ENCODE data around the gene HS2ST1.

The HS2ST1 gene

DNA sequence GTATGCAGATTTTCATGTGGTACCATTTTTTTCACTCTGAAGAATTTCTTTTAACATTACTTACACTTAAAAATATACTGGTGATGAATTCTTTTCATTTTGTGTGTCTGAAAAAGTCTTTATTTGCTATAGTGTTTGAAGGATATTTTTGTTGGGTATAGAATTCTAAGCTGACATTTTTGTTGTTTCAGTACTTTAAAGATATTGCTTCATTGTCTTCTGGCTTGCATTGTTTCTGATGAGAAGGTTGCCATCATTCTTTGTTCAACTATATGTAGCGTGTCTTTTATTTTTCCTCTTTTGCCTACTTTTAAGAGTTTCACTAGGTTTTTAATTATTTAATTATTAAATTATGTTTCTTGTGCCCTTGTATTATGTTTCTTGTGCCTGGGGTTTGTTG, 8.0 kb downstream of the HS2ST1 start:
- no peak for DNase-seq (ENCODE audit: low read depth)
- H3K4me3 ChIP-seq (ENCODE audit: low read depth, low read length), result no peak overlapping the region

DNA sequence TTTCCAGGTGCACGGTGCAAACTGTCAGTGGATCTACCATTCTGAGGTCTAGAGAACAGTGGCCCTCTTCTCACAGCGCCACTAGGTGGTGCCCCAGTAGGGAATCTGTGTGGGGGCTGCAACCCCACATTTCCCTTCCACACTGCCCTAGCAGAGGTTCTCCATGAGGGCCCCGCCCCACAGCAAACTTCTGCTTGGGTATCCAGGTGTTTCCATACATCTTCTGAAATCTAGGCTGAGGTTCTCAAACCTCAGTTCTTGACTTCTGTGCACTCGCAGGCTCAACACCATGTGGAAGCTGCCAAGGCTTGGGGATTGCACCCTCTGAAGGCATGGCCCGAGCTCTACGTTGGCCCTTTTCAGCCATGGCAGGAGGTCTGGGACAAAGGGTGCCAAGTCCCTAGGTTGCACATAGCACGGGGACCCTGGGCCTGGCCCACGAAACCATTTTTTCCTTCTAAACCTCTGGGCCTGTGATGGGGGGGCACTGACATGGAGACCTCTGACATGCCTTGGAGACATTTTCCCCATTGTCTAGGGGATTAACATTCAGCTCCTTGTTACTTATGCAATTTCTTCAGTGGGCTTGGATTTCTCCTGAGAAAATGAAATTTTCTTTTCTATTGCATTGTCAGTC, 10.0 kb downstream of the HS2ST1 start:
- H3K4me3 ChIP-seq (ENCODE audit: low read depth, low read length), result no peak overlapping the region
- no peak for DNase-seq (ENCODE audit: low read depth)

- no peak overlapping the region for H3K4me3 ChIP-seq (ENCODE audit: low read depth, low read length)
- DNase-seq (ENCODE audit: low read depth), result no peak
Measured at GRCh38 chr1:86925742-86926141, 11.3 kb downstream of the HS2ST1 start.

DNA sequence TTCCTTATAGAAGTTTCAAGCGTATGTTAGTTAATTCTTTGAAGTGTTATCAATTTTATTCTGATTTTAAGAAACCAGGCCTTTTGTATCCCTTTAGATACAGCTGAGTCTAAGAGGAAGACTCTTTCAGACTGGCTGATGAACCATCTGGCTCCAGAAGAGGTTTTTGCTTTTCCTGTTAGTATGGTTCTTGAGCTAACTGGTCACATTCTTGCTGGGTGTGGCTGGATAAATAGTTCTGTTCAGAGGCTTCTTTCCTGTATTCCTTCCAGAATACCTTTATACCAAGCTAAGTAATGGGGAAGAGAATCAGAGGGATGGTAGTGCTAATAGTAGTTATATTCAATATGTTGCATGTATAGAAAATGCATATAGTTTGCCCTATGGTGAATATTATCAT, 12.4 kb downstream of the HS2ST1 start:
- no peak for DNase-seq (ENCODE audit: low read depth)
- H3K4me3 ChIP-seq (ENCODE audit: low read depth, low read length), result no peak overlapping the region

- DNase-seq (ENCODE audit: low read depth), result no peak
- H3K4me3 ChIP-seq (ENCODE audit: low read depth, low read length), result no peak overlapping the region
Measured at GRCh38 chr1:86928819-86929218, 14.4 kb downstream of the HS2ST1 start.

DNA sequence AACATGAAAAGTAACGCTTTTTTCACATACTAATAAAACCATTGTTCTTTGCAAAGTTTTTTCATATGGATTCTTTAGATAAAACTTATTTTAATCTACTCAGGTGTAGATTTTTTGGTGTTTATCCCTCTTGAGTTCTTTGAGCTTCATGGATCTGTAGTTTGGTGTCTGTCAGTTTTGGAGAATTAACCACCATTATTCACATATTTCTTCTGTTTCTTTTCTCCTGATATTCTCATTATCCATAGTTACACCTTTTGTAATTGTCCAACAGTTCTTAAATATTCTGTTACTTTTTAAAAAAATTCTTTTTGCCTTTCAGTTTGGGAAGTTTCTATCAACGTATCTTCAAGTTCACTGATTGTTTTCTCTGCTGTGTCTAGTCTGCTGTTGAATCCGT, 18.6 kb downstream of the HS2ST1 start:
- DNase-seq (ENCODE audit: low read depth), result no peak
- no peak overlapping the region for H3K4me3 ChIP-seq (ENCODE audit: low read depth, low read length)

DNA sequence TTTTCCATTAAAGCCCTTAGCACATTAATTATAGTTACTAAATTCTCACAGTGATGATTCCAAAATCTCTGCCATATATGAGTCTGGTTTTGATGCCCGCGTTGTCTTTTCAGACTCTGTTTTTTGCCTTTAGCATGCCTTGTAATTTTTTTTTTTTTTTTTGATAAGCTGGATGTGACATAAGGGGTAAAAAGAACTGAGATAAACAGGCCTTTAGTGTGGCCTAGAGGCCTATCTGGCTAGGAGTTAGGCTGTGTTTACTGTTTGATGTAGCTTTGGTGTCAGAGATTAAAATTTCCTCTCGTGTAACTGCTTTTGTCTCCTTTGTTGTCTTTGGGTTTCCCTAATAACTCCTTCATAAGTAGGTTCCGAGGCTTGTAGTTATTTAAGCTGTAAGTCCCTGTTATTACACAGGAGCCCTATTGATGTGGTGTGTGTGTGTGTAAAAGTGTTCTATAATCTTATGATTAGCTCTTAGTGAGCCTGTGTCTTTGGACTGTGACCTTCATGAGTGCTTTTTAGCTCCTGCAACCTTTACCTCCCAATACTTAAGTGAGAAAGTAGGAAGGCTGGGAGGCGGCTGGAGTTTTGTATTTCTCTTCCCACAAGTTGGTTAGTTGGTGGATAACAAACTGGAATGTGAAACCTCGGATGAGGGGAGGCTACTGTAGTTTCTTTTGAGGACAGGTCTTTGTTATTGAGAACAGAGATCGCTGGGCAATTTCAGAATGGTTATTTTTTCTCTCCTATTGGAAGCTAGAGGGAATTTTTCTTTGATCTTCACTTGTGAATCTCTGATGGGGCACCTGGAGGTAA, 19.3 kb downstream of the HS2ST1 start:
- DNase-seq (ENCODE audit: low read depth), result no peak
- no peak overlapping the region for H3K4me3 ChIP-seq (ENCODE audit: low read depth, low read length)

DNA sequence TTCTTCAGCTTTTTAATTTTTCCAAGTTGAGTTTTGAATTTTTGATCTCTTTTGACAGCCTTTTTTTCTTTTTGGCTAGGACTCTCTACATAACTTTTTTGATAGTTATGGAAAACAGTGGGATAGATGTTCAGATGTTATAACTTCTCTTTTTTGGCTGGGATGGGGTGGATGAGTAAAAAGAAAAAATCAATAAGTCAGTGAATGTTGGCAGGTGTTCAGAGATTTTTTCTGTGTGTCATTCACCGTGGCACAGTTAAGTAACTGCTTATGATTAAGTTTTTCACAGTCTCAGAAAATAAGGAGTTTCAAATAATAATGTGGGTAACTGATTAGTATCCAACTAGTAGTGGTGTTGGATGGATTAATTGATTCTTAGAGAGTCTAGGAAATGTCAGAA, 24.0 kb downstream of the HS2ST1 start:
- no peak overlapping the region for H3K4me3 ChIP-seq (ENCODE audit: low read depth, low read length)
- no peak for DNase-seq (ENCODE audit: low read depth)

GRCh38 chr1:86938855-86939254, 24.4 kb downstream of the HS2ST1 start:
- no peak overlapping the region for H3K4me3 ChIP-seq (ENCODE audit: low read depth, low read length)
- no peak for DNase-seq (ENCODE audit: low read depth)

DNA sequence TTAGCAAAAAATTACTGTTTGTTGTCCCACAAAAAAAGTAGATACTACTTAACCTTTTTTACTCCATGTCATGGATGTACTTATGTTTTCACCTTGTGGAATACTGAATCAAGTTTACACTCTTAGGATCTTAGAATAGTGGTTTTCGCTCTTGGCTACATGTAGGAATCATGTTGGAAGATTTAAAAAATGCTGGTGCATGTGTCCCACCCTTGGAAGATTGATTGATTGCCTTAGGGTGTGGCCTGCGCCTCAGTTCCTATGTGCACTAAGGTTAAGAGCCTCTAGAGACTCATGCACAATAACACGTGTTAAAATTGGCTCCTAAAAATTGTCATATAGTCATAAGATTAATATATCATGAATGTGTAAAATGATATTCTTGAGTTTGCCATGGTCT, 25.0 kb downstream of the HS2ST1 start:
- H3K4me3 ChIP-seq (ENCODE audit: low read depth, low read length), result no peak overlapping the region
- no peak for DNase-seq (ENCODE audit: low read depth)

GRCh38 chr1:86940599-86940998, 26.2 kb downstream of the HS2ST1 start:
- H3K4me3 ChIP-seq (ENCODE audit: low read depth, low read length), result no peak overlapping the region
- DNase-seq (ENCODE audit: low read depth), result no peak

GRCh38 chr1:86942042-86942441, 27.6 kb downstream of the HS2ST1 start:
- DNase-seq (ENCODE audit: low read depth), result no peak

DNA sequence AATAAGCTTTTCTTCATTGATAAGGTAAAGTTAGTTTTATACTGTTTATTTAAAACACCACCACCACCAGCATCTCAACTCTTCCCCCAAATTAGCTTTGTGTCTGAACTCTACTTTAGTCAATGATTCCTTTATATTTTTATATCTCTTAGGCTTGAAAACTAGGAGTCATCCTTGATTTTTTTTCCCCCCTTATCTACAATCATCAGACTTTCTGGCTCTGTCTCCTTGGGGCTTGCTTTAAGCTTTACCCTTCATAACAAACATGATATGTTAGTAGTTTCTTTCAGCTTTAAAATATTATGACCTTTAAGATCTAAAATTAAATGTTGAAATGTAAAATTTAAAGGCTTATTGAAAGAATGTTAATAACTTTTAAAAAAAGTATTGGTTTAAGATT, 28.3 kb downstream of the HS2ST1 start:
- DNase-seq (ENCODE audit: low read depth), result no peak
- H3K4me3 ChIP-seq (ENCODE audit: low read depth, low read length), result no peak overlapping the region

More at GRCh38 chr1:86942042-86942441, 27.6 kb downstream of the HS2ST1 start:
- H3K4me3 ChIP-seq (ENCODE audit: low read depth, low read length), result no peak overlapping the region

DNA sequence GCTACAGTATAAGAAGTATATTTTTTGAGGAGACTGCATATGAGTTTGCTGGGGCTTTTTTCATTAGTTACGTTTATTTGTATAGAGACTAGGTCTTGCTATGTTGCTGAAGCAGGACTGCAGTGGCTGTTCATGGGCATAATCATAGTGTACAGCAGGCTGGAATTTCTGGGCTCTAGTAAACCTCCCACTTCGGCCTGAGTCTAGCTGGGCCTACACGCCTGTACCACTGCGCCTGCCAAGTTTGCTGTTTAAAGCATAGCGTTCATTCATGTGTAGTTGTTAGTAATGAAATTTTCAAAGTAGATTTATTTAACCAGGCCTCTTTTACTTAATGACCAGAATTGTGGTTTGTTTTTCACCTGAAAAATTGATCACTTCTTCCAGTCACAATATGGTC, 33.8 kb downstream of the HS2ST1 start:
- H3K4me3 ChIP-seq (ENCODE audit: low read depth, low read length), result no peak overlapping the region
- DNase-seq (ENCODE audit: low read depth), result no peak

- H3K4me3 ChIP-seq (ENCODE audit: low read depth, low read length), result no peak overlapping the region
- DNase-seq (ENCODE audit: low read depth), result no peak
Measured at GRCh38 chr1:86950712-86951419, 36.4 kb downstream of the HS2ST1 start.

DNA sequence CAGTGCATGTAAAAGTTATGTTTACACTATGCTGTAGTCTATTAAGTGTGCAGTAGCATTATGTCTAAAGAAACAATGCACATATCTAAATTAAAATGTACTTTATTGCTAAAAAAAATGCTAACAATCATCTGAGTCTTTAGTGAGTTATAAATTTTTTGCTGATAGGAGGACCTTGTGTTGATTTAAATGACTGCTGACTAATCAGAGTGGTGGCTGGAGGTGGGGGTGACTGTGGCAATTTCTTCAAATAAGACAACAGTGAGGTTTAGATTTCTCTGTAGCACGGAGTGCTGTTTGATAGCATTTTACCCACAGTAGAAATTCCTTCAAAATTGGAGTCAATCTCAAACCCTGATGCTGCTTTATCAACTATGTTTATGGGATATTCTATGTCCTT, 37.0 kb downstream of the HS2ST1 start:
- no peak overlapping the region for H3K4me3 ChIP-seq (ENCODE audit: low read depth, low read length)
- no peak for DNase-seq (ENCODE audit: low read depth)

DNA sequence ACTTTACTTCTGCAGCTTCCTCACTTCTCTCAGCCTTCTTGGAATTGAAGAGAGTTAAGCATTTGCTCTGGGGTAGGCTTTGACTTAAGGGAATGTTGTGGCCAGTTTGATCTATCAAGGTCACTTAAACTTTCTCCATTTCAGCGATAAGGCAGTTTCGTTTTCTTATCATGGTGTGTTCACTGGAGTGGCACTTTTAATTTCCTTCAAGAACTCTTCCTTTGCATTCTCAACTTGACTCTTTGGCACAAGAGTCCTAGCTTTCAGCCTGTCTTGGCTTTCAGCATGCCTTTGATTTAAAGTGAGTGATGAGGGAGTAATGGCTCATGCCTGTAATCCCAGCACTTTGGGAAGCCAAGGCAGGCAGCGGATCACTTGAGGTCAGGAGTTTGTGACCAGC, 38.7 kb downstream of the HS2ST1 start:
- H3K4me3 ChIP-seq (ENCODE audit: low read depth, low read length), result no peak overlapping the region

DNA sequence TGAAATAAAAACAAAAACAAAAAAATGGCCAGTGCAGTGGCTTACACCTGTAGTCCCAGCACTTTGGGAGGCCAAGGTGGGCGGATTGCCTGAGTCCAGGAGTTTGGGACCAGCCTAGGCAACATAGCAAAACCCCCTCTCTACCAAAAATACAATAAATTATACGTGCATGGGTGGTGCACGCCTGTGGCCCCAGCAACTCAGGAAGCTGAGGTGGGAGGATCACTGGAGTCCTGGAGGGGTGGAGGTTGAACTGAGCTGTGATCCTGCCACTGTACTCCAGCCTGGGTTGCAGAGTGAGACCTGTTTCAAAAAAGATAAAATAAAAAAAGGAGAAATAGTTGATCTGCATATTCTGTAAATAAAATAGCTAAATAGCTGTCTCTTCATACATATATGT, 41.2 kb downstream of the HS2ST1 start:
- no peak overlapping the region for H3K4me3 ChIP-seq (ENCODE audit: low read depth, low read length)
- no peak for DNase-seq (ENCODE audit: low read depth)

More for the DNA sequence above, 38.7 kb downstream of the HS2ST1 start:
- DNase-seq (ENCODE audit: low read depth), result no peak

DNA sequence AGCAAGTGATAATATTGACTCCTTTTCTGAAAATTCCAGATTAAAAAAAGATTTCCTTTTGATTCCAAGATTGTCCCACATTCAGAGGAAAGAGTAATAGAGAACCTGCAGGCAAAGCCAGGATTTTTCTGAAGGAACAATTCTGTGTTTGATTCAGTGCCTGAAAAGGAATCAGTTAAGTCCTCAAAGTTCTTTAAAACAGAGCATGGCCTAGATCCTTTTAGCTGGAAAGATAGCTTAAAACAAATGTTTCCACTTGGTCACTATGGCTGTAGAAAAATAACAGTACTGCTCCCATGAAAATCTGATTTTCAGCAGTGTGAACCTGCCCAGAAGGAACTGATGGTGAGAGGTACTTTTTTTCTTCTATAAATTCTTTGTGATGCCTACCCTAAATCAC, 41.8 kb downstream of the HS2ST1 start:
- DNase-seq (ENCODE audit: low read depth), result no peak

GRCh38 chr1:86957221-86957620, 42.8 kb downstream of the HS2ST1 start:
- DNase-seq (ENCODE audit: low read depth), result no peak

More for the DNA sequence above, 41.8 kb downstream of the HS2ST1 start:
- no peak overlapping the region for H3K4me3 ChIP-seq (ENCODE audit: low read depth, low read length)

DNA sequence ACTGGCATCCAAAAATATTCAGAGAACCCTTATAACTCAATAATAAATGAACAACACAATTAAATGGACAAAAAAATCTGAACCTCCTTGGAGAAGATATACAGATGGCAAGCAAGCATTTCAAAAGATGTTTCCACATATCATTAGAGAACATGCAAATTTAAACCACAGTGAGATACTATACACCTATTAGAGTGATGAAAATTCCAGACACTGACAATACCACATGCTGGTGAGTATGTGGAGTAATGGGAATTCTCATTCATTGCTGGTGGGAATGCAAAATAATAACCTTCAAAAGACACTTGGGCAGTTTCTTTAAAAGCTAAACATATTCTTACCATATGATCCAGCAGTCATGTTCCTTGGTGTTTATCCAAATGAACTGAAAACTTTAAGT, 46.1 kb downstream of the HS2ST1 start:
- DNase-seq (ENCODE audit: low read depth), result no peak
- H3K4me3 ChIP-seq (ENCODE audit: low read depth, low read length), result no peak overlapping the region

More at GRCh38 chr1:86957221-86957620, 42.8 kb downstream of the HS2ST1 start:
- H3K4me3 ChIP-seq (ENCODE audit: low read depth, low read length), result no peak overlapping the region

All from skeletal muscle cell (primary cell).